Measurements from ENCODE around the gene CACNA1S.
A peak's percentile ranks its signal among the peaks of the same experiment; 100 is the strongest.

The CACNA1S gene

DNA sequence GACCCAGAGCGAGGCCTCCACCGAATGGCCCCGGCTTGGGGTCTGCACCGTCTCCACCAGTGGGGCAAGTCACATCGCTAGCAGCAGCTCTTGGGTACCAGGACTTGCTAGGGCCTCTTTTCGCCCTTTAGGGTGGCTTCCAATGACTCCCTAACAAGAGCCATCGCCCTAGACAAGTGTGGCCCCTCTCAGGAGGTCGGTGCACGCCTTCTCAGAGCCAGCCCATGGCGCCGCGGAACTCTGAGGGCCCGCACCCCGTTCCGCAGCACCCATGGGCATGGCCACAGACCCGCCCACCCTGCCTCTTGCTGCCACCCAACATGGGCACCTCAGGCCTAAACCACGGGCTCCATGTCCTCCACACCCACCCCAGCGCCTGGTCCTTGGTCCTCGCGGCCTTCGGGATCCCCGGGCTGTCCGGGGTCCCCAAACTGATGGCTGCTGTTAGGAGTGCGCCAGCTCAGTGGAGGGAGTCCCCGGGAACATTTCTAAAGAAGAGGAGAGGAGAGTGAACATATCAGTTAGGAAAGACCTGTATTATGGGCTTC is 3.2 kb upstream of the CACNA1S start:
- FAIRE-seq (no peak), DNase-seq (ENCODE audit: insufficient read length, low spot score) (no peak)
- no peak for TF ChIP-seq POLR2A (IDR thresholded peaks at IDR 0.05; ENCODE audit: low read depth, low read length)

GRCh38 chr1:201114245-201115131 is 2.3 kb upstream of the CACNA1S start:
- FAIRE-seq: peak; percentile 58
- TF ChIP-seq POLR2A (IDR thresholded peaks at IDR 0.05; ENCODE audit: low read depth, low read length): peak; percentile 33
- peak; percentile 99 for DNase-seq (ENCODE audit: insufficient read length, low spot score)

DNA sequence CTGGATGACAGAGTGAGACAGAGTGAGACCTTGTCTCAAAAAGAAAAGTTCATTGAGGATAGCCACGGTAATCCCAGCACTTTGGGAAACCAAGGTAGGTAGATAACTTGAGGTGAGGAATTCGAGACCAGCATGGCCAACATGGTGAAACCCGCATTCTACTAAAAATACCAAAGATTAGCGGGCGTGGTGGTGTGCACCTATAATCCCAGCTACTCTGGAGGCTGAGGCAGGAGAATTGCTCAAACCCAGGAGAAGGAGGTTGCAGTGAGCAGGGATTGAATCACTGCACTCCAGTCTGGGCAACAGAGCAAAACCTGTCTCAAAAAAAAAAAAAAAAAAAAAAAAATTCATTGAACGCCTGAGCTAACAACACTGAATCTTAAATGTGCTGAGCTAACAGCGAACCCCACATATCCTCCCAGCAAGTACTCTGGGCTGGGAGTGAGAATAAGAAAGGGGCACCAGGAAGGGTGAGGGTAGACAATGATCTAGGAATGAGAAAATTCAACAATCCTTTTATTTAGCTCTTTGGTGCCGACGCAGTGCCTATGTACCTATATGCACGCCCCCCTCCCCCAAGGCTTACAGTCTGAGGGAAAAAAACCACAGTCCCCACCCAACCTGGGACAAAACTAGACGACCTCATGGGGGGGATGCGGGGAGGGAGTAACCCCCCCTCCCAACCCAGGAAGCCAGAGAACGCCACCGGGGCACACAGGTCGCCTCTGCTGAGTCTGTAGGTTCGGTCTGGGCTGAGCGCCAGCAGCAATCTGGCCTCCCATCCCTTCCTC is 1.4 kb upstream of the CACNA1S start:
- no peak for TF ChIP-seq POLR2A (IDR thresholded peaks at IDR 0.05; ENCODE audit: low read depth, low read length)
- FAIRE-seq (no peak), DNase-seq (ENCODE audit: insufficient read length, low spot score) (no peak)

- no peak for TF ChIP-seq POLR2A (IDR thresholded peaks at IDR 0.05; ENCODE audit: low read depth, low read length)
- FAIRE-seq (no peak), DNase-seq (ENCODE audit: insufficient read length, low spot score) (no peak)
Observed at GRCh38 chr1:201112926-201113325, 700 bp upstream of the CACNA1S start.

GRCh38 chr1:201111672-201112071 is 554 bp downstream of the CACNA1S start:
- no peak for FAIRE-seq
- no peak for TF ChIP-seq POLR2A (IDR thresholded peaks at IDR 0.05; ENCODE audit: low read depth, low read length)
- no peak for DNase-seq (ENCODE audit: insufficient read length, low spot score)

- no peak for FAIRE-seq
- no peak for TF ChIP-seq POLR2A (IDR thresholded peaks at IDR 0.05; ENCODE audit: low read depth, low read length)
Observed at GRCh38 chr1:201111156-201111555, 1.1 kb downstream of the CACNA1S start.

GRCh38 chr1:201110616-201111015 is 1.6 kb downstream of the CACNA1S start:
- DNase-seq (ENCODE audit: insufficient read length, low spot score) (no peak), FAIRE-seq (no peak)
- no peak for TF ChIP-seq POLR2A (IDR thresholded peaks at IDR 0.05; ENCODE audit: low read depth, low read length)

More at GRCh38 chr1:201111156-201111555, 1.1 kb downstream of the CACNA1S start:
- DNase-seq (ENCODE audit: insufficient read length, low spot score): no peak

GRCh38 chr1:201110138-201110537 is 2.1 kb downstream of the CACNA1S start:
- FAIRE-seq: no peak
- no peak for TF ChIP-seq POLR2A (IDR thresholded peaks at IDR 0.05; ENCODE audit: low read depth, low read length)
- DNase-seq (ENCODE audit: insufficient read length, low spot score): no peak

- FAIRE-seq (no peak), DNase-seq (ENCODE audit: insufficient read length, low spot score) (no peak)
- no peak for TF ChIP-seq POLR2A (IDR thresholded peaks at IDR 0.05; ENCODE audit: low read depth, low read length)
Observed at GRCh38 chr1:201109651-201110050, 2.6 kb downstream of the CACNA1S start.

GRCh38 chr1:201108614-201109013 is 3.6 kb downstream of the CACNA1S start:
- DNase-seq (ENCODE audit: insufficient read length, low spot score) (no peak), FAIRE-seq (no peak)
- TF ChIP-seq POLR2A (IDR thresholded peaks at IDR 0.05; ENCODE audit: low read depth, low read length): no peak

DNA sequence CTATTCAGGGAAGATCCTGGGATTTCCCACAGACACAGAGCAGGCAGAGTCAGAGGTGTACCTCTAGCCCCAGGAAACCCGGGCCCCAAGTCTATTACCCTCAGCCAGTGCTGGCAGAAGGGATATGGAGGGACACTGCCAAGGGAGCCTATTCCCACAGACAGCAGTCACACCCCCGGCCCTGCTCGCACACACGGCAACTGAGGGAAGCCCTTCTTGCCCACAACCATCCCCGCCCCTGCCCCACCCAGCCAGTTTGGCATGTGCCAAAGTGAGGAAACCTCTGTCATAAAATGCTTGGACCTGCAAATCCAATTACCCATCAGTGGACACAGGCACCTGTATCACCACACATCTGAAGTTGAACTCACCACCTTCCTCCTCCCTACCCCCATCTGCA is 6.5 kb downstream of the CACNA1S start:
- FAIRE-seq: no peak
- DNase-seq (ENCODE audit: insufficient read length, low spot score): no peak
- TF ChIP-seq POLR2A (IDR thresholded peaks at IDR 0.05; ENCODE audit: low read depth, low read length): no peak

GRCh38 chr1:201104141-201104540 is 8.1 kb downstream of the CACNA1S start:
- DNase-seq (ENCODE audit: insufficient read length, low spot score) (no peak), FAIRE-seq (no peak)
- TF ChIP-seq POLR2A (IDR thresholded peaks at IDR 0.05; ENCODE audit: low read depth, low read length): no peak

DNA sequence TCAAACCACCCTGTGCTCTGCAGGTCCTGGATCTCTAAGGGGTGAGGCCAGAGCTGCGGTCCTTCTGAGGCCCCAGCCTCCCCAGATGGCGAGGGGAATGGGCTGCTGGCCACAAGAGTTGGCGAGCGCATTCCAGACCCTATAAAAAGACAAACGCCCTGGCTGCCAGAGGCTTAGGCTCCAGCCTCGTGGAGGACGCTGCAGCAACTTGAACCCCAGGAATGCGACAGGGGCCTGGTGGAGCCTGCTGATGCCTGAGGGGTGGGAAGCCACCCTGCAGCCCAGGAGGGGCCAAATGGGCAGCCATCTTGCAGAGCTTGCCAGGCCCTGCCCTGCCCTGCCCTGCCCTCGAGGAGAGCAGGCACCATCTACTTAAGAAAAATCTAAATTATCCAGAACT is 8.6 kb downstream of the CACNA1S start:
- FAIRE-seq: no peak
- no peak for DNase-seq (ENCODE audit: insufficient read length, low spot score)

More for the DNA sequence above, 8.6 kb downstream of the CACNA1S start:
- TF ChIP-seq POLR2A (IDR thresholded peaks at IDR 0.05; ENCODE audit: low read depth, low read length): no peak

Measured in H54 (cell line).